Measurements from ENCODE around the gene CDK11B. TPM values are rescaled to one million over a fixed set of nuclear protein-coding genes. Genes with fewer than 3 reads are reported as not detected.

CDK11B gene
- total RNA-seq, 2 donors from 2014 or later: 31.8 to 33.6 TPM

GRCh38 chr1:1593834-1594601 is 64.8 kb downstream of the CDK11B start:
- Histone ChIP-seq H3K9me3 (ENCODE audit: control insufficient read depth, low read length) (no peaks in the 10 kb centered on the region), H3K4me1 (ENCODE audit: control insufficient read depth, insufficient read depth, low read length) (peaks cover 3% of the 10 kb centered on the region), H3K9ac (ENCODE audit: extremely low read depth, low read length, poor library complexity, severe bottlenecking) (no peak overlapping the region), H3K27me3 (ENCODE audit: control insufficient read depth, insufficient read depth, low read length, poor library complexity, severe bottlenecking) (peaks cover 35% of the 10 kb centered on the region), H3K36me3 (ENCODE audit: control insufficient read depth, insufficient read depth, low read length) (no peaks in the 10 kb centered on the region), H3K4me3 (ENCODE audit: low read length) (no peak overlapping the region), H3K27ac (ENCODE audit: low read depth, low read length) (no peak overlapping the region)
- H3K27ac Mint-ChIP-seq: no peak overlapping the region
- peaks cover 28% of the 10 kb centered on the region for H3K27me3 Mint-ChIP-seq (ENCODE audit: insufficient read depth)
- WGBS, 2 experiments (ENCODE audit: insufficient coverage in 1 of 2, insufficient read length in 1 of 2): 91 to 94% methylated on average over 19 to 24 of the region's 24 CpGs
- no peaks in the 10 kb centered on the region for H3K36me3 Mint-ChIP-seq (ENCODE audit: low read depth)
- no peaks in the 10 kb centered on the region for H3K9me3 Mint-ChIP-seq
- peak; percentile 48 for DNase-seq
- no peak for TF ChIP-seq CTCF (conservative IDR thresholded peaks at IDR 0.05)
- peaks cover under 1% of the 10 kb centered on the region for H3K4me1 Mint-ChIP-seq
- no peak overlapping the region for H3K4me3 Mint-ChIP-seq

- Histone ChIP-seq H3K4me1 (ENCODE audit: control insufficient read depth, insufficient read depth, low read length) (no peaks in the 10 kb centered on the region), H3K27me3 (ENCODE audit: control insufficient read depth, insufficient read depth, low read length, poor library complexity, severe bottlenecking) (peaks cover 18% of the 10 kb centered on the region), H3K27ac (ENCODE audit: low read depth, low read length) (no peak overlapping the region), H3K9me3 (ENCODE audit: control insufficient read depth, low read length) (no peaks in the 10 kb centered on the region), H3K9ac (ENCODE audit: extremely low read depth, low read length, poor library complexity, severe bottlenecking) (no peak overlapping the region), H3K36me3 (ENCODE audit: control insufficient read depth, insufficient read depth, low read length) (no peaks in the 10 kb centered on the region), H3K4me3 (ENCODE audit: low read length) (no peak overlapping the region)
- 87 to 92% methylated on average over 11 to 13 of the region's 13 CpGs for WGBS, 2 experiments (ENCODE audit: insufficient coverage in 1 of 2, insufficient read length in 1 of 2)
- Mint-ChIP-seq H3K27ac (no peak overlapping the region), H3K4me1 (no peaks in the 10 kb centered on the region), H3K36me3 (ENCODE audit: low read depth) (no peaks in the 10 kb centered on the region), H3K27me3 (ENCODE audit: insufficient read depth) (peaks cover 15% of the 10 kb centered on the region), H3K4me3 (no peak overlapping the region), H3K9me3 (no peaks in the 10 kb centered on the region)
- no peak for TF ChIP-seq CTCF (conservative IDR thresholded peaks at IDR 0.05)
- no peak for DNase-seq
These were observed 67.4 kb downstream of the CDK11B start for GRCh38 chr1:1591452-1591851.

Other genes with a start within 250 kb of the CDK11B start
- 1 to 10 TPM; 1.6 TPM for gene ANKRD65, start 237.7 kb downstream of the CDK11B start, total RNA-seq
- 10 to 100 TPM; 12.7 to 17.4 TPM for gene VWA1, start 223.3 kb downstream of the CDK11B start, total RNA-seq
- under 1 TPM; 0.55 TPM for gene ATAD3C, start 209.3 kb downstream of the CDK11B start, total RNA-seq
- gene ATAD3B, start 187.2 kb downstream of the CDK11B start, total RNA-seq: 10 to 100 TPM; 41.8 to 47.4 TPM
- 10 to 100 TPM; 42.8 to 47.6 TPM for gene ATAD3A, start 146.8 kb downstream of the CDK11B start, total RNA-seq
- gene TMEM240, start 118.4 kb downstream of the CDK11B start, total RNA-seq: 1 to 10 TPM; 6.4 to 6.9 TPM
- 100 to 1,000 TPM; 133 to 138 TPM for gene SSU72, start 84.1 kb downstream of the CDK11B start, total RNA-seq
- 10 to 100 TPM; 10.4 to 10.8 TPM for gene FNDC10, start 58.9 kb downstream of the CDK11B start, total RNA-seq
- gene MIB2, start 43.5 kb downstream of the CDK11B start, total RNA-seq: 10 to 100 TPM; 77.4 to 97.9 TPM
- gene MMP23B, start 26.8 kb downstream of the CDK11B start, total RNA-seq: 10 to 100 TPM; 14.7 to 19.9 TPM
- gene SLC35E2B, start 33.8 kb upstream of the CDK11B start, total RNA-seq: 10 to 100 TPM; 51.2 to 56.9 TPM
- gene CDK11A, start 65.4 kb upstream of the CDK11B start, total RNA-seq: 10 to 100 TPM; 61.0 to 62.1 TPM
- 10 to 100 TPM; 75.2 to 81.6 TPM for gene NADK, start 119.5 kb upstream of the CDK11B start, total RNA-seq
- 100 to 1,000 TPM; 369 to 371 TPM for gene GNB1, start 232.1 kb upstream of the CDK11B start, total RNA-seq

Measured in endodermal cell (in vitro differentiated cells).